HG03442 (cell line): ENCODE measurements around the gene POTEC.
"Not testable (repeated sequence)": the region's sequence is repeated elsewhere in the genome, so short reads cannot be mapped to it uniquely, and the experiment has no call there.

ENCODE experiments used
- ATAC-seq: cut with Tn5 transposase; IDR thresholded peaks from one replicate; pipeline ENCODE4 v1.9.1; 2021; ENCODE audit warnings: mild to moderate bottlenecking, moderate library complexity; ENCODE audit not compliant: unreplicated experiment

Gene POTEC

GRCh38 chr18:14543446-14543964, at the start of gene POTEC:
TSS of gene POTEC (minus strand) at chr18:14543600. CDS start at chr18:14543146, 454 bp downstream.
- ATAC-seq = not testable (repeated sequence)

- ATAC-seq = no peak
Observed at GRCh38 chr18:14577971-14578370, 34.6 kb upstream of the POTEC start.

GRCh38 chr18:14559502-14559901, 16.1 kb upstream of the POTEC start:
- not testable (repeated sequence) for ATAC-seq

GRCh38 chr18:14531659-14532058, 11.7 kb downstream of the POTEC start:
- not testable (repeated sequence) for ATAC-seq

GRCh38 chr18:14510707-14511106, 32.7 kb downstream of the POTEC start:
- not testable (repeated sequence) for ATAC-seq

DNA sequence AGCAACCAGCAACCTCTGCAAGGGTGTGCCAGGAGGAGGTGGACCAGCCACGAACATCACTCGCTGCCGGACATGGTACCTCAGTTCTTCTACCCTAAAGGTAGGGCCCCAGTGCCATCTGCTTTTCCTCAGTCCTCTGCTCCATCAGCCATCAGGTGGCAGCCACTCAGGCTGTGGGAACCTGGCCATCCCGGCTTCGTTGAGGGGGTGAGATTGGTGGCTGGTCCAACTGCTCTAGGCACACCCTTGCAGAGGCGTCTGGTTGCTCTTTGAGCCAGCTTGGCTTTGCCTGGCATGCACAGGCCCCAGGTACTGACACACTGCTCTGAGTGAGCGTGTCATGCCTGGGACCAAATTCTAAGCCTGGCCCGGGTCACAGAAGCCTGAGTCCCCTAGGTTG, 39.7 kb downstream of the POTEC start:
- ATAC-seq = not testable (repeated sequence)

- ATAC-seq = not testable (repeated sequence)
Observed at GRCh38 chr18:14501894-14502293, 41.5 kb downstream of the POTEC start.

DNA sequence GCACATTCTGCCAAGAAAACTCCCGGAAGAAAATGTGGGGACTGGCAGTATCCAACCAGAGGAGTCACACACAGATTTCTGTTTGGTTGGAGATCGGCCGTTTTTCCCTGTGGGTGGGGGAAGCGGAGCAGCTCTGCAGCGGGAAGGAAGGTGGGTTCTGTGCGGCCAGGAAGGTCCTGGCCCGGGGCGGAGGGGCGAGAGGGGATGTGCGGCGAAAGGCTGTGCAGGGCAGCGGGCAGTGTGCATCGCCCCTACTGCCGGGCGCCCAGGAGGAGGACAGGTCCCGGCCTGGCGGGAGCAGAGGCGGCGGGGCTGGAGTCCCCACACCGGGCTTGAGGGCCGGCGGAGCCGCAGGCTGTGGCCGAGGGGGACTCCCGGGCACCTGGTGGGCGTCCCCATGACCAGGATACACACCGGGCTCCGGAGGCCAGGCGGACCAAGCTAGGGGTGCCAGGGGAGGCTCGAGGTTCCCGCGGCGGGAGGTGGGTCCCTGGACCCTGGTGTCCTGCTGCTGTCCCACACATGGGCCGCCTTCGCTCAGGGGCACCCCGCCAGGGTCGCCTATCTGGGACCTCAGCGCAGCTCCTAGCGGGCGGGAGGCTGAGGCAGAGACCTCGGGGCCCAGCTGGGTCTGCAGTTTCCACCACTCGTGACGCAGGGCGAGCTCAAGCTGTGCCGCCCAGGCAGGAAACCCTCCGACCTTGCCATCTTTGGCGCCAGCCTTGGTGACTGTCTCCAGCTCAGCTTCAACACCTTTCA, 54.0 kb downstream of the POTEC start:
- ATAC-seq = not testable (repeated sequence)

- ATAC-seq = not testable (repeated sequence)
Observed at GRCh38 chr18:14488789-14489188, 54.6 kb downstream of the POTEC start.

DNA sequence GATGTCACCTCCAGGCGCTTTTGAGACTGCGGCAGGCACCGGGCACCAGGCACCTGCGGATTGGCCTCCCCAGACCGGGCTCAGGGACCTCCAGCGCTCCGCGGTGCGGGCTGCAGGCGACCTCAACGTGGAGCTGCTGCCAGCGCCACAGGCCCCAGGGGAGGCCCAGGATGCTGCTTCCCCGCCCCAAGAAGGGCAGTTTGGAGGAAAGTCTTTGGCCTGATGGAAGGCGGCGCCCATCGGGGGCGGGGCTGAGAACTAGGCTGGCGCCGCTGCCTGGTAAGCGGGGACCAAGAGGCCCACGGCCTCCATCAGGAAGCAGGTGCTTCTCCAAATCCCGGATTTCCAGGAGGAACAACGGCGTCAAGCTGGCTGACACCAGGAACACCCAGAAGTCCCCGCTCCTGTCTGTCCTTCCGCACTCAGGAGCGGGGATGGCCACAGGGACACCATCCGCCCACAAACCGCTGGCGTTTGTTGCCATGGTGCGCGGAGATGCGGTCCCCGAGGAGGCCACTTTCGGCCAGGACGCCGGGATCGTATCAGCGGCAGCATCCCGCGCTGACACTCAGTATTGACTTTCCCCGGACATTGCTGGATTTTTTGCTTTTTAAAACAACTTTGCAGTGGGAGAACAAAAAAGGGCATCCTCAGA, 56.3 kb downstream of the POTEC start:
- not testable (repeated sequence) for ATAC-seq

- ATAC-seq = not testable (repeated sequence)
Observed at GRCh38 chr18:14479076-14479475, 64.3 kb downstream of the POTEC start.

DNA sequence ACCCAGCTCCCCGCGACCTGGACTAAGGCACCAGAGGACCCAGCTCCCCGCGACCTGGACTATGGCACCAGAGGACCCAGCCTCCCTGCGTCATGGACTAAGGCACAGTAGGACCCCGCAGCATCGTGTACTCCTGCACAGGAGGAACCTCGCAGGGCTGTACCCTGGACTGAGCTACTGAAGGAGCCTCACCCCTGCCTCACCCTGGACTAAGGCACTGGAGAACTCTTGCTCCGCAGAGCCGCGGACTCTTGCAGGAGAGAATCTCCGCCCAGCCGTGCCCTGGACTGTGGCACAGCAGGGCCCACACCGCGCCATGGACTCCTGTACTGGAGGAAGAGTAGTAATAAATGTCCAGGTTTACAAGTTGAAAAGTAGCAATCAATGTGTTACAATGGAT, 67.9 kb downstream of the POTEC start:
- ATAC-seq = not testable (repeated sequence)

DNA sequence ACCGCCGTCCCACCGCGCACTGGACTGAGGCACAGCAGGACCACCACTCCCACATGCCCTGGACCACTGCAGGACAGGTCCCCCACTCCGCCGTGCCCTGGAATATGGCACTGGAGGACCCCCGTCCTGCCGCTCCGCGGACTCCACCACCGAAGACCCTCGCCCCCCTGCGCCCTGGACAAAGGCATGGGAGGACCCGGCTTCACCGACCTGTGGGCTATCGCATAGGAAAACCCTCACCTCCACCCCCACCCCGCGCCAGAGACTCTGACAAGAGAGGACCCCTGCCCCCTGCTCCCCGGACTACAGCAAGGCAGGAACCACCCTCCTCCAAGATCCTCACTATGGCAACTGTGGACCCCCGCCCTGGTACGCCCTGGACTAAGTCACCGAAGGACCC, 68.6 kb downstream of the POTEC start:
- not testable (repeated sequence) for ATAC-seq

DNA sequence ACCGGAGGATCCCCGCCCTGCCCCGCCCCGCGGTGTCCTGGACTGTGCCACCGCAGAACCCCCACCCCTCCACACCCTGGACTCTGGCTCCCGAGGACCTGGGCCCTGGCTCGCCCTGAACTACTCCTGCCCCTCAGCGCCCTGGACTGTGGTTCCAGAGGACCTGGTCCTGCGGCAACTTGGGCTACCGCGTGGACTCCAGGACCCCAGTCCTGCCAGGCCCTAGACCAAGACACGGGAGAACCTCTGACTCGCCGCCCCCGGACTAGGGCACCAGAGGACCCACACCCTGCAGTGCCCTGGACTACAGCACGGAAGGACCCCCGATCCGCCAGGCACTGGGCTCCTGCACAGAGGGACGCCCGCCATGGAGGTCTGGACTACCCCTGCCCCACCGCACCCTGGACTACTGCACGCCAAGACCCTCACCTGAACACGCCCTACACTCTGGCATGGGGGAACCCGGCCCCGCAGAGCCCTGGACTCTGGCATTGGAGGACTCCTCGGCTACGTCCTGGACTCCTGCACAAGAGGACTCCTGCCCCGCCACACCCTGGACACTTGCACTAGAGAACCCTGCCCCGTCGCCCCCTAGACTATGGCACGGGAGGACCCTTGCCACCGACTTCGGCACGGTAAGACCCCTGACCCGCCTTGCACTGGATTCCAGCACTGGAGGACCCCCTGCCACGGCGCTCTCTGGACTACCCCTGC, 69.2 kb downstream of the POTEC start:
- ATAC-seq = not testable (repeated sequence)

- not testable (repeated sequence) for ATAC-seq
Observed at GRCh38 chr18:14473250-14474006, 70.0 kb downstream of the POTEC start.

DNA sequence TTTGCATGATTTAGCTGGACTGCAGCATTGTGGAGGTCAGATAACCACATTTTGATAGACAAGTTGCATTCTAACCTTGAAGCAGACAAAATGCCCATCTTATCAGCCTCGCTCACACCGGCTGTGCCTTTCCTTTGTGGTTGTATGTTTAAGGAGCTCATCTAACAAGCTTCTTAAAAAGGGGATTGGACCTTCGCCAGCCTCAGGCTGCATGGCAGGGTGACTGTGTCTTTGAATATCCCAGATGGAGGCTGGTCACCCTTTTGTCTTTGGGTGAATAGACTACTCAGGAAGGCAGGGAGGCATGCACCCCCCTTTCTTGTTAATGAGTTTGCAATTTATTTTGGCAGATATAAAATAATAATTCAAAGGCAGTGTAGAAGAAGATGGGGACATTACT, 72.1 kb downstream of the POTEC start:
- ATAC-seq = not testable (repeated sequence)

GRCh38 chr18:14470446-14470845, 73.0 kb downstream of the POTEC start:
- not testable (repeated sequence) for ATAC-seq

- not testable (repeated sequence) for ATAC-seq
Observed at GRCh38 chr18:14470046-14470445, 73.4 kb downstream of the POTEC start.

GRCh38 chr18:14465989-14466388, 77.4 kb downstream of the POTEC start:
- not testable (repeated sequence) for ATAC-seq
